Measurements from ENCODE around the gene ANTXRL. TPM values are rescaled to one million over a fixed set of nuclear protein-coding genes. Genes with fewer than 3 reads are reported as not detected.
"Not testable (repeated sequence)": the region's sequence is repeated elsewhere in the genome, so short reads cannot be mapped to it uniquely, and the experiment has no call there.

The ANTXRL gene
- polyA plus RNA-seq, 1 donor: not detected

DNA sequence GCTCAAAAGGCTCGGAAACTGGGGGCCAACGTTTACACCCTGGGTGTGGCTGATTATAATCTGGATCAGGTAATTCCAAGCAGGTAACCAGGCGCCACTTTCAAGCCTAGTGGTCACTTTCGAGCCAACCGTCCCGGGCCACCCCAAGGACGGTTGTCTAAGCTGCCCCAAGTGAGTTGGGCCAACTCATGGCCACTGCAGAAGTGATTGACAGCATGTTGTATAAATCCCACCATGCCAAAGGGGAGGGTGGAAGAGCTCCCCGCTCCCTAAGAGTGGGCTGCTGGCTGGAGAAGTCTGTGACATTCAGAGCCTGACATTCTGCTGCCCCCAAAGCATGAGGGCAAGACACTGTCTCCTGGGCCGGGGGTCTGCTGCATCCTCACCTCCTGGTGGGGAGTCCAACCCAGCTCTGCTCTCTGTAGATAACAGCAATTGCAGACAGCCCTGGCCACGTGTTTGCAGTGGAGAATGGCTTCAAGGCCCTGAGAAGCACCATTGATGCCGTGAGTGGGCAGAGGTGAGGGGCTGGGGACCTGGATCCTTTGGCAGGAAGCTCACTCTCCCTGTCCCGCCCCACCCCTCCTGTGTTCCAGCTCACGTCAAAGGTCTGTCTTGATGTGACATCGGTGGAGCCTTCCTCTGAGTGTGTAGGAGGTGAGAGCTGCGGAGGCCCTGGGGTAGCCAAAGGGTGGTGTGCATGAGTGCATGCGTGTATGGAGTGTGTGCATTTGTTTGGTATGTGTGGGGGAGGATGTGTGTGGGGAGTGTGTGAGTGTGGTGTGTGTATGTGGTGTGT lies 10.8 kb downstream of the ANTXRL start:
- no peak for DNase-seq
- Histone ChIP-seq H3K27me3 (ENCODE audit: control insufficient read depth, insufficient read depth, low read length) (no peaks in the 10 kb centered on the region), H3K4me3 (ENCODE audit: low read length) (no peak overlapping the region), H3K27ac (ENCODE audit: low read length) (no peak overlapping the region), H3K9me3 (ENCODE audit: control insufficient read depth, low read depth, low read length) (no peaks in the 10 kb centered on the region), H3K36me3 (ENCODE audit: control insufficient read depth, insufficient read depth, low read length) (no peaks in the 10 kb centered on the region), H3K4me1 (ENCODE audit: control insufficient read depth, insufficient read depth, low read length) (peaks cover under 1% of the 10 kb centered on the region)
- WGBS (ENCODE audit: insufficient coverage, low lambda C conversion rate): no CpG with 5 or more reads among the region's 16 CpGs

- Histone ChIP-seq H3K9me3 (ENCODE audit: control insufficient read depth, low read depth, low read length) (no peaks in the 10 kb centered on the region), H3K4me1 (ENCODE audit: control insufficient read depth, insufficient read depth, low read length) (no peaks in the 10 kb centered on the region), H3K27ac (ENCODE audit: low read length) (no peak overlapping the region), H3K27me3 (ENCODE audit: control insufficient read depth, insufficient read depth, low read length) (no peaks in the 10 kb centered on the region), H3K4me3 (ENCODE audit: low read length) (no peak overlapping the region), H3K36me3 (ENCODE audit: control insufficient read depth, insufficient read depth, low read length) (no peaks in the 10 kb centered on the region)
- no peak for DNase-seq
- WGBS (ENCODE audit: insufficient coverage, low lambda C conversion rate): 92% methylated on average over 2 of the region's 9 CpGs
Measured at GRCh38 chr10:46298477-46299285, 11.9 kb downstream of the ANTXRL start.

- Histone ChIP-seq H3K27ac (ENCODE audit: low read length) (no peak overlapping the region), H3K36me3 (ENCODE audit: control insufficient read depth, insufficient read depth, low read length) (no peaks in the 10 kb centered on the region), H3K27me3 (ENCODE audit: control insufficient read depth, insufficient read depth, low read length) (no peaks in the 10 kb centered on the region), H3K4me3 (ENCODE audit: low read length) (no peak overlapping the region), H3K9me3 (ENCODE audit: control insufficient read depth, low read depth, low read length) (no peaks in the 10 kb centered on the region), H3K4me1 (ENCODE audit: control insufficient read depth, insufficient read depth, low read length) (no peaks in the 10 kb centered on the region)
- no peak for DNase-seq
- WGBS (ENCODE audit: insufficient coverage, low lambda C conversion rate): no CpG with 5 or more reads among the region's 5 CpGs
Measured at GRCh38 chr10:46299286-46299535, 12.4 kb downstream of the ANTXRL start.

- H3K27ac ChIP-seq (ENCODE audit: low read length): no peak overlapping the region
- H3K36me3 ChIP-seq (ENCODE audit: control insufficient read depth, insufficient read depth, low read length): no peaks in the 10 kb centered on the region
- H3K4me3 ChIP-seq (ENCODE audit: low read length): no peak overlapping the region
- no peak for DNase-seq
- H3K9me3 ChIP-seq (ENCODE audit: control insufficient read depth, low read depth, low read length): no peaks in the 10 kb centered on the region
- H3K4me1 ChIP-seq (ENCODE audit: control insufficient read depth, insufficient read depth, low read length): no peaks in the 10 kb centered on the region
- no CpG with 5 or more reads among the region's 20 CpGs for WGBS (ENCODE audit: insufficient coverage, low lambda C conversion rate)
- no peaks in the 10 kb centered on the region for H3K27me3 ChIP-seq (ENCODE audit: control insufficient read depth, insufficient read depth, low read length)
Measured at GRCh38 chr10:46299536-46300369, 13.0 kb downstream of the ANTXRL start.

GRCh38 chr10:46300370-46300711 lies 13.5 kb downstream of the ANTXRL start:
- H3K9me3 ChIP-seq (ENCODE audit: control insufficient read depth, low read depth, low read length); DNase-seq; H3K4me3 ChIP-seq (ENCODE audit: low read length); H3K36me3 ChIP-seq (ENCODE audit: control insufficient read depth, insufficient read depth, low read length); H3K4me1 ChIP-seq (ENCODE audit: control insufficient read depth, insufficient read depth, low read length); H3K27me3 ChIP-seq (ENCODE audit: control insufficient read depth, insufficient read depth, low read length); H3K27ac ChIP-seq (ENCODE audit: low read length): not testable (repeated sequence)
- no CpG with 5 or more reads among the region's 3 CpGs for WGBS (ENCODE audit: insufficient coverage, low lambda C conversion rate)

GRCh38 chr10:46301056-46301645 lies 14.4 kb downstream of the ANTXRL start:
- no peak for DNase-seq
- Histone ChIP-seq H3K27me3 (ENCODE audit: control insufficient read depth, insufficient read depth, low read length) (no peaks in the 10 kb centered on the region), H3K27ac (ENCODE audit: low read length) (no peak overlapping the region), H3K4me3 (ENCODE audit: low read length) (no peak overlapping the region), H3K9me3 (ENCODE audit: control insufficient read depth, low read depth, low read length) (no peaks in the 10 kb centered on the region), H3K4me1 (ENCODE audit: control insufficient read depth, insufficient read depth, low read length) (no peaks in the 10 kb centered on the region), H3K36me3 (ENCODE audit: control insufficient read depth, insufficient read depth, low read length) (no peaks in the 10 kb centered on the region)
- WGBS (ENCODE audit: insufficient coverage, low lambda C conversion rate): no CpG with 5 or more reads among the region's 5 CpGs

- Histone ChIP-seq H3K27ac (ENCODE audit: low read length) (no peak overlapping the region), H3K4me3 (ENCODE audit: low read length) (no peak overlapping the region), H3K36me3 (ENCODE audit: control insufficient read depth, insufficient read depth, low read length) (no peaks in the 10 kb centered on the region), H3K9me3 (ENCODE audit: control insufficient read depth, low read depth, low read length) (no peaks in the 10 kb centered on the region), H3K27me3 (ENCODE audit: control insufficient read depth, insufficient read depth, low read length) (no peaks in the 10 kb centered on the region), H3K4me1 (ENCODE audit: control insufficient read depth, insufficient read depth, low read length) (no peaks in the 10 kb centered on the region)
- DNase-seq: no peak
- no CpG with 5 or more reads among the region's 13 CpGs for WGBS (ENCODE audit: insufficient coverage, low lambda C conversion rate)
Measured at GRCh38 chr10:46301721-46302479, 15.1 kb downstream of the ANTXRL start.

DNA sequence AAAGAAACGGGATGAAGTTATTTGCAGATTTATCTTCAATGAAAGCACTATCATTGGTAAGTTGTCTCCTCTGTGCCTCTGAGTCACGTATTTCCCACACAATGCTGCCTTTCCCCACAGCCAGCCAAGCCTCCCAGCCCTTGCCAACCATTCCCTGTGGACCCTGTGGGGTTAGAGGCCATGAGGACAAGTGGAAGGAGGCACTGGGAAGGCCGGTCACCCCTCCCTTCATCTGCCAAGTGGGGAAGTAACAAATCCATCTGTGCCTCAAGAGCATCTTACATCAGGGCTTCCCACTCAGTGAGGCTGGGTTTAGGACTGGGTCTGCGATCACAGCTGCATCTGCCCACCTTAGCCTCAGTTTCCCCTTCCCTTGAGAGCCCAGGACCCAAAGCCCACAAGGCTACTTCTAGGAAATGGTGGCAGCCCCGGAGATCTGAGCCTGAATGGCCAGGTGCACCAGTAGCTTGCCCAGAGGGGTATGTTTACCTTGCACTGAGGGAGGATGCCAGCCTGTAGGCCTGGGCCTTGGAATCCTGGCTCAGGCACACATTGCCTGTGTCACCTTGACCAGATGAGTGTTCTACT lies 16.1 kb downstream of the ANTXRL start:
- not testable (repeated sequence) for H3K4me3 ChIP-seq (ENCODE audit: low read length); H3K4me1 ChIP-seq (ENCODE audit: control insufficient read depth, insufficient read depth, low read length); H3K36me3 ChIP-seq (ENCODE audit: control insufficient read depth, insufficient read depth, low read length); DNase-seq; H3K9me3 ChIP-seq (ENCODE audit: control insufficient read depth, low read depth, low read length); H3K27me3 ChIP-seq (ENCODE audit: control insufficient read depth, insufficient read depth, low read length); H3K27ac ChIP-seq (ENCODE audit: low read length)
- WGBS (ENCODE audit: insufficient coverage, low lambda C conversion rate): no CpG with 5 or more reads among the region's 5 CpGs

DNA sequence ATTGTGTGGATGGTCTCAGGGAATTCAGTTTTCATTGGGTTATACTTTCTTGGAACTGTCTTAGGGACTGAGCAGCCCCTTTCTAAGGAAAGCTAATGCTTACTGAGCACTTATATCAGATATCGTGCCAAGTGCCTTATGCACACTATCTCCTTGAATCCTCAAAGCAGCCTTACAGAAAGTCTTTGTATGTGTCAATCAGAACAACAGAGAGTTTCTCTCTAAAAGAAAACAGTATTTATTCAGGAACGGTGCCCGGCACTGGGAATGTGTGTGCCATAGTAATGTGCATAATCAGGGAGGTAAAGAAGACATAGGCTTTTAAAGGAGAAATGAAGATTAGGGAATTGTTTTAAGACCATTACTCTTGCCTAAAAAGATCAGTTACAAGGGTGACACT lies 17.3 kb downstream of the ANTXRL start:
- no peaks in the 10 kb centered on the region for H3K4me1 ChIP-seq (ENCODE audit: control insufficient read depth, insufficient read depth, low read length)
- H3K27ac ChIP-seq (ENCODE audit: low read length): no peak overlapping the region
- 92% methylated on average over 2 of the region's 3 CpGs for WGBS (ENCODE audit: insufficient coverage, low lambda C conversion rate)
- no peaks in the 10 kb centered on the region for H3K27me3 ChIP-seq (ENCODE audit: control insufficient read depth, insufficient read depth, low read length)
- no peaks in the 10 kb centered on the region for H3K9me3 ChIP-seq (ENCODE audit: control insufficient read depth, low read depth, low read length)
- no peak overlapping the region for H3K4me3 ChIP-seq (ENCODE audit: low read length)
- H3K36me3 ChIP-seq (ENCODE audit: control insufficient read depth, insufficient read depth, low read length): no peaks in the 10 kb centered on the region
- no peak for DNase-seq

All from large intestine (tissue), 3 donors.